ENCODE data around the gene FRA10AC1. TPM values are rescaled to one million over a fixed set of nuclear protein-coding genes. Genes with fewer than 3 reads are reported as not detected.

FRA10AC1 gene
- total RNA-seq (2021), result 11.7 and 12.4 TPM in 2 replicates
- long read RNA-seq, partial matches to known transcripts, result 5 of 18 reads
- long read RNA-seq, other reads (novel, unspliced or antisense), result 11 of 18 reads

DNA sequence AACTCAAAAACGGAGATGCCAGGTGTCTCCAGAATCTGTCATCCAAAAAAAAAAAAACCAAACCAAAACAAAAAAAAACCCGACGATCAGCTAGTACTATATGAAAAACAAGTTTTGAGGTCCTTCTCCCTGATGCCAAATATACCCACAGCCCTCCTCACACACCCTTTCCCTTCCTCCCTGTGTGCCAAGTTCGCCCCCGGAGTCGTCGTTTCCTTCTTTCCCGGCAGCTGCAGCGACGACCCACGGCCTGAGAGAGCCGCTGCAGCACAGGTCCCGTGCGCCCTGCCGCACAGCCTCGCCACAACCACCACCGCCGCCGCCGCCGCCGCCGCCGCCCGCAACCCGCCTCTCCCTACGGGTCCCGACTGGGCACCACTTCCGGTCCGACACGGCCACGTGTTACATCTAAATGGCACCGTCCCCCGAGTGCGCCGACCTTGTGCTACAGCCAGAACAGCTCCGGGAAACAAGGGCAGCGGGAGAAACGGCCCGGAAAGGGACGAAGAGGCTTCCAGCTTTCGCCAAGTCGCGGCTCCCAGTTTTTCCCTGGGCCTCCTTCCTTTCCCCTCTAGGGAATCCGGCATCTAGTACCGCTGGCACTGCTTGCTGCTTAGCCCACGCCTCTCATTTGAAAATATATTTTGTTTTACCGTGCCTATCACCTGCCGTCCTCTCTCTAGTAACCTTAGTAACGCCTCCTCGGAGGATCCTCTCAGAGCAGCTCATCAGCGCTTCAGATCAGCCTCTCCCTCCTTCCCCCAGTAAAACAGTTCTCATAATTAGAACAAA lies at the start of gene FRA10AC1:
Gene FRA10AC1 (minus strand): TSS at position 383 of the 792 bp plus-strand sequence. CDS start 2,486 bp downstream, outside the sequence.
- no peak within 1 kb of the TSS for H3K56ac ChIP-seq (ENCODE audit: insufficient read length, low read depth, low read length)
- no peaks in the 10 kb centered on the region for H3K27me3 ChIP-seq (ENCODE audit: insufficient read depth, low read length)
- no peaks in the 10 kb centered on the region for H3K27me3 Mint-ChIP-seq (ENCODE audit: low read depth)
- no peak within 1 kb of the TSS for H3K4me3 Mint-ChIP-seq
- H2BK15ac ChIP-seq (ENCODE audit: low read depth, low read length), result no peak within 1 kb of the TSS
- H3K23me2 ChIP-seq (ENCODE audit: insufficient read length, low read depth, low read length, poor library complexity, severe bottlenecking), result peaks cover 20% of the 10 kb centered on the region
- no peak within 1 kb of the TSS for H2BK120ac ChIP-seq (ENCODE audit: low read depth, low read length, poor library complexity, severe bottlenecking)
- H3K36me3 Mint-ChIP-seq (ENCODE audit: insufficient read depth in 1 of 3, low read depth in 3 of 3), result peaks cover 0 to 12% (median 12%) of the 10 kb centered on the region in 3 experiments; a peak in 5 of 7 replicates
- H4K20me1 ChIP-seq (ENCODE audit: control insufficient read depth, insufficient read depth, insufficient read length), result no peaks in the 10 kb centered on the region
- DNase-seq, result peak; percentile 94
- H3T11ph ChIP-seq (ENCODE audit: low read length), result peak within 1 kb of the TSS; percentile 40
- H3K9me3 Mint-ChIP-seq, result no peaks in the 10 kb centered on the region
- no peaks in the 10 kb centered on the region for H3K79me1 ChIP-seq (ENCODE audit: insufficient read depth, low read depth, low read length, poor library complexity, severe bottlenecking)
- H2BK12ac ChIP-seq (ENCODE audit: insufficient read length, low read depth, low read length), result no peak within 1 kb of the TSS
- H3K4me2 ChIP-seq (ENCODE audit: insufficient read depth, insufficient read length, low read length), result peak within 1 kb of the TSS; percentile 98
- H3K9me3 ChIP-seq (ENCODE audit: control insufficient read depth, low read depth, low read length), result no peaks in the 10 kb centered on the region
- H3K9ac ChIP-seq (ENCODE audit: extremely low read depth, insufficient read length, low read length), result peak within 1 kb of the TSS; percentile 86
- TF ChIP-seq CTCF (conservative IDR thresholded peaks at IDR 0.05), result peak; percentile 62
- no peak within 1 kb of the TSS for H3K27ac Mint-ChIP-seq
- no peak within 1 kb of the TSS for H4K8ac ChIP-seq (replicated peaks; ENCODE audit: insufficient read length, low read depth, low read length)
- peak within 1 kb of the TSS; percentile 80 for H3K18ac ChIP-seq (ENCODE audit: insufficient read length, low read depth, low read length)
- H3K4me1 Mint-ChIP-seq, result peaks cover 11 to 18% of the 10 kb centered on the region in 2 experiments; a peak in 3 of 4 replicates
- H4K91ac ChIP-seq (ENCODE audit: insufficient read length, low read depth, low read length), result no peak within 1 kb of the TSS
- no peaks in the 10 kb centered on the region for H3K79me2 ChIP-seq (ENCODE audit: insufficient read depth, low read length)
- H4K5ac ChIP-seq (ENCODE audit: insufficient read length, low read depth, low read length), result peak within 1 kb of the TSS; percentile 12
- H3K4me1 ChIP-seq (ENCODE audit: insufficient read depth, low read length), result no peaks in the 10 kb centered on the region; the same call in 1 of the 2 replicates
- H3K14ac ChIP-seq (ENCODE audit: insufficient read depth, low read length), result peak within 1 kb of the TSS; percentile 88
- peak within 1 kb of the TSS; percentile 93 for H2AFZ ChIP-seq (ENCODE audit: low read length)
- peak within 1 kb of the TSS; percentile 38 for H2BK5ac ChIP-seq (ENCODE audit: insufficient read length, low read length)
- H3K23ac ChIP-seq (ENCODE audit: insufficient read length, low read depth, low read length), result no peak within 1 kb of the TSS
- H3K27ac ChIP-seq (ENCODE audit: insufficient read length, low read depth, low read length), result peak within 1 kb of the TSS; percentile 55
- WGBS (ENCODE audit: extremely low coverage, insufficient read length, low lambda C conversion rate), result no CpG with 5 or more reads among the region's 52 CpGs
- H3K4ac ChIP-seq (ENCODE audit: low read depth, low read length), result no peak within 1 kb of the TSS; the same call in 1 of the 2 replicates
- no peak within 1 kb of the TSS for H2AK5ac ChIP-seq (ENCODE audit: insufficient read length, low read length)
- no peak within 1 kb of the TSS for H2BK20ac ChIP-seq (ENCODE audit: low read depth, low read length, poor library complexity, severe bottlenecking)
